SH-SY5Y (cell line): ENCODE results near the gene KRT3.

ENCODE experiments used
- GATA2 ChIP-seq: IDR thresholded peaks from 2 replicates; pipeline ENCODE4 v1.6.1; 2011; ENCODE audit warnings: mild to moderate bottlenecking, low read depth, low read length
- GATA3 ChIP-seq: IDR thresholded peaks from 2 replicates; pipeline ENCODE4 v1.6.1; 2011; ENCODE audit warnings: low read depth, mild to moderate bottlenecking, low read length, moderate library complexity

KRT3 gene

GRCh38 chr12:52744493-52745156, 51.3 kb downstream of the KRT3 start:
- TF ChIP-seq GATA3 (no peak), GATA2 (no peak)

GRCh38 chr12:52742822-52743457, 53.0 kb downstream of the KRT3 start:
- TF ChIP-seq GATA2, result no peak
- no peak for TF ChIP-seq GATA3

GRCh38 chr12:52742196-52742580, 53.7 kb downstream of the KRT3 start:
- TF ChIP-seq GATA2 (no peak), GATA3 (no peak)

- no peak for TF ChIP-seq GATA2
- TF ChIP-seq GATA3, result no peak
These were observed 54.3 kb downstream of the KRT3 start for GRCh38 chr12:52741375-52742195.

- TF ChIP-seq GATA2 (no peak), GATA3 (no peak)
These were observed 55.3 kb downstream of the KRT3 start for GRCh38 chr12:52740584-52740983.

- TF ChIP-seq GATA2 (no peak), GATA3 (no peak)
These were observed 56.0 kb downstream of the KRT3 start for GRCh38 chr12:52739963-52740362.
